ENCODE data around the gene RNF180.

The RNF180 gene

GRCh38 chr5:64147379-64147778, 18.3 kb upstream of the RNF180 start:
- no peak for TF ChIP-seq ZNF704 (tag by site-specific recombination; IDR thresholded peaks at IDR 0.05)
- TF ChIP-seq ZNF2 (tag by site-specific recombination; IDR thresholded peaks at IDR 0.05): no peak
- no peak for TF ChIP-seq ZNF404 (tag by site-specific recombination; IDR thresholded peaks at IDR 0.05)
- TF ChIP-seq, protein P1, sequence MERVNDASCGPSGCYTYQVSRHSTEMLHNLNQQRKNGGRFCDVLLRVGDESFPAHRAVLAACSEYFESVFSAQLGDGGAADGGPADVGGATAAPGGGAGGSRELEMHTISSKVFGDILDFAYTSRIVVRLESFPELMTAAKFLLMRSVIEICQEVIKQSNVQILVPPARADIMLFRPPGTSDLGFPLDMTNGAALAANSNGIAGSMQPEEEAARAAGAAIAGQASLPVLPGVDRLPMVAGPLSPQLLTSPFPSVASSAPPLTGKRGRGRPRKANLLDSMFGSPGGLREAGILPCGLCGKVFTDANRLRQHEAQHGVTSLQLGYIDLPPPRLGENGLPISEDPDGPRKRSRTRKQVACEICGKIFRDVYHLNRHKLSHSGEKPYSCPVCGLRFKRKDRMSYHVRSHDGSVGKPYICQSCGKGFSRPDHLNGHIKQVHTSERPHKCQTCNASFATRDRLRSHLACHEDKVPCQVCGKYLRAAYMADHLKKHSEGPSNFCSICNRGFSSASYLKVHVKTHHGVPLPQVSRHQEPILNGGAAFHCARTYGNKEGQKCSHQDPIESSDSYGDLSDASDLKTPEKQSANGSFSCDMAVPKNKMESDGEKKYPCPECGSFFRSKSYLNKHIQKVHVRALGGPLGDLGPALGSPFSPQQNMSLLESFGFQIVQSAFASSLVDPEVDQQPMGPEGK (tag by site-specific recombination; IDR thresholded peaks at IDR 0.05): no peak
- no peak for TF ChIP-seq ZNF16 (tag by site-specific recombination; IDR thresholded peaks at IDR 0.05; ENCODE audit: low read depth)
- no peak for TF ChIP-seq GLI4 (tag by site-specific recombination; IDR thresholded peaks at IDR 0.05)
- no peak for TF ChIP-seq ZNF747 (tag by site-specific recombination; IDR thresholded peaks at IDR 0.05)
- TF ChIP-seq ZNF777 (tag by site-specific recombination; IDR thresholded peaks at IDR 0.05; ENCODE audit: borderline replicate concordance): no peak
- TF ChIP-seq ZBTB48 (tag by site-specific recombination; IDR thresholded peaks at IDR 0.05): no peak
- TF ChIP-seq, protein P2, sequence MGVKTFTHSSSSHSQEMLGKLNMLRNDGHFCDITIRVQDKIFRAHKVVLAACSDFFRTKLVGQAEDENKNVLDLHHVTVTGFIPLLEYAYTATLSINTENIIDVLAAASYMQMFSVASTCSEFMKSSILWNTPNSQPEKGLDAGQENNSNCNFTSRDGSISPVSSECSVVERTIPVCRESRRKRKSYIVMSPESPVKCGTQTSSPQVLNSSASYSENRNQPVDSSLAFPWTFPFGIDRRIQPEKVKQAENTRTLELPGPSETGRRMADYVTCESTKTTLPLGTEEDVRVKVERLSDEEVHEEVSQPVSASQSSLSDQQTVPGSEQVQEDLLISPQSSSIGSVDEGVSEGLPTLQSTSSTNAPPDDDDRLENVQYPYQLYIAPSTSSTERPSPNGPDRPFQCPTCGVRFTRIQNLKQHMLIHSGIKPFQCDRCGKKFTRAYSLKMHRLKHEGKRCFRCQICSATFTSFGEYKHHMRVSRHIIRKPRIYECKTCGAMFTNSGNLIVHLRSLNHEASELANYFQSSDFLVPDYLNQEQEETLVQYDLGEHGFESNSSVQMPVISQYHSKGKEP (tag by site-specific recombination; IDR thresholded peaks at IDR 0.05): no peak
- TF ChIP-seq, protein P3, sequence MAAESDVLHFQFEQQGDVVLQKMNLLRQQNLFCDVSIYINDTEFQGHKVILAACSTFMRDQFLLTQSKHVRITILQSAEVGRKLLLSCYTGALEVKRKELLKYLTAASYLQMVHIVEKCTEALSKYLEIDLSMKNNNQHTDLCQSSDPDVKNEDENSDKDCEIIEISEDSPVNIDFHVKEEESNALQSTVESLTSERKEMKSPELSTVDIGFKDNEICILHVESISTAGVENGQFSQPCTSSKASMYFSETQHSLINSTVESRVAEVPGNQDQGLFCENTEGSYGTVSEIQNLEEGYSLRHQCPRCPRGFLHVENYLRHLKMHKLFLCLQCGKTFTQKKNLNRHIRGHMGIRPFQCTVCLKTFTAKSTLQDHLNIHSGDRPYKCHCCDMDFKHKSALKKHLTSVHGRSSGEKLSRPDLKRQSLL (tag by site-specific recombination; IDR thresholded peaks at IDR 0.05): no peak
- no peak for TF ChIP-seq ZSCAN5A (tag by site-specific recombination; IDR thresholded peaks at IDR 0.05)
- no peak for TF ChIP-seq FEZF1 (tag by site-specific recombination; IDR thresholded peaks at IDR 0.05)
- TF ChIP-seq ZNF416 (tag by site-specific recombination; IDR thresholded peaks at IDR 0.05): no peak
- no peak for TF ChIP-seq ZNF654 (tag by site-specific recombination; IDR thresholded peaks at IDR 0.05; ENCODE audit: low read depth)
- TF ChIP-seq SP2 (tag by site-specific recombination; IDR thresholded peaks at IDR 0.05): no peak
- TF ChIP-seq, protein P4, sequence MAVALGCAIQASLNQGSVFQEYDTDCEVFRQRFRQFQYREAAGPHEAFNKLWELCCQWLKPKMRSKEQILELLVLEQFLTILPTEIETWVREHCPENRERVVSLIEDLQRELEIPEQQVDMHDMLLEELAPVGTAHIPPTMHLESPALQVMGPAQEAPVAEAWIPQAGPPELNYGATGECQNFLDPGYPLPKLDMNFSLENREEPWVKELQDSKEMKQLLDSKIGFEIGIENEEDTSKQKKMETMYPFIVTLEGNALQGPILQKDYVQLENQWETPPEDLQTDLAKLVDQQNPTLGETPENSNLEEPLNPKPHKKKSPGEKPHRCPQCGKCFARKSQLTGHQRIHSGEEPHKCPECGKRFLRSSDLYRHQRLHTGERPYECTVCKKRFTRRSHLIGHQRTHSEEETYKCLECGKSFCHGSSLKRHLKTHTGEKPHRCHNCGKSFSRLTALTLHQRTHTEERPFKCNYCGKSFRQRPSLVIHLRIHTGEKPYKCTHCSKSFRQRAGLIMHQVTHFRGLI (tag by site-specific recombination; IDR thresholded peaks at IDR 0.05): no peak
- no peak for TF ChIP-seq ZNF280C (tag by site-specific recombination; IDR thresholded peaks at IDR 0.05)
- no peak overlapping the region for H3K4me3 ChIP-seq (ENCODE audit: low read depth, low read length)
- CTCF ChIA-PET: interaction anchor here (0.6 to 4.1 kb wide), 30 partner anchors 8 to 1364 kb away, joined by 3 to 42 read pairs (median 4); no protein-coding TSS in a partner anchor
- no peak overlapping the region for H3K27ac ChIP-seq (ENCODE audit: extremely low read depth, low read depth, low read length)
- no peaks in the 10 kb centered on the region for H3K4me1 ChIP-seq (ENCODE audit: control insufficient read depth, insufficient read depth, low read length)
- POLR2A ChIA-PET: interaction anchor here (0.6 kb wide), 1 partner anchor 290 kb away, joined by 4 read pairs; no protein-coding TSS in a partner anchor
- no peaks in the 10 kb centered on the region for H3K9me3 ChIP-seq (ENCODE audit: control insufficient read depth, insufficient read depth, low read depth, low read length)
- H3K36me3 ChIP-seq (ENCODE audit: control insufficient read depth in 2 of 2, insufficient read depth in 1 of 2, low read length in 2 of 2): no peaks in the 10 kb centered on the region
